Endothelial cell of umbilical vein (primary cell): ENCODE data around the gene PI4K2B. TPM values are rescaled to one million over a fixed set of nuclear protein-coding genes. Genes with fewer than 3 reads are reported as not detected.

ENCODE experiments used
- BruUV-seq: library from RNA; stranded (reverse); fragments of 400-500 nt; replicated peaks from 2 replicates; lab custom pipeline; 2021; lab: Mats Ljungman, UMichigan
- CTCF ChIA-PET: fragments of 300-600, 350-600 bp; sonication (Branson Sonifier 250); formaldehyde crosslinking; loops from one replicate; lab custom pipeline; 2021; ENCODE audit warnings: antibody characterized with exemption, inconsistent platforms; lab: Charles Lee
- POLR2A ChIA-PET: fragments of 300-600, 350-600 bp; sonication (Branson Sonifier 250); formaldehyde crosslinking; loops from one replicate; lab custom pipeline; 2021; ENCODE audit warnings: antibody characterized with exemption, inconsistent platforms; lab: Charles Lee
- DNase-seq: peaks from one replicate; pipeline ENCODE4 v3.0.0-alpha.2; 2011; ENCODE audit warnings: low read depth, low spot score
- FAIRE-seq: peaks from 2 replicates; lab custom pipeline; 2011; peaks lifted over from hg19 to GRCh38; lab: Jason Lieb, UNC
- H2AFZ ChIP-seq: 2 replicates; pipeline ENCODE4 v1.6.0; 2012; ENCODE audit warnings: low read depth, low read length, control low read depth, inconsistent platforms
- H3K27ac ChIP-seq: 2 replicates; pipeline ENCODE4 v1.5.1; 2011; ENCODE audit warnings: low read depth, mild to moderate bottlenecking, control low read depth, low read length, moderate library complexity; ENCODE audit not compliant: insufficient read depth
- H3K27me3 ChIP-seq, 2 experiments: 2 replicates each; pipeline versions ENCODE4 v1.6.0 to v1.6.1; 2011; ENCODE audit warnings: low read length in 2 of 2, mixed read lengths in 1 of 2; ENCODE audit not compliant: control insufficient read depth in 2 of 2, insufficient read depth in 2 of 2
- H3K36me3 ChIP-seq, 2 experiments: 2 replicates in 1 of 2; 3 replicates in 1 of 2; pipeline ENCODE4 v1.5.1; 2011; ENCODE audit warnings: low read length in 2 of 2, mild to moderate bottlenecking in 1 of 2, moderate library complexity in 1 of 2; ENCODE audit not compliant: control insufficient read depth in 2 of 2, insufficient read depth in 2 of 2; ENCODE audit errors: extremely low read depth in 1 of 2
- H3K4me1 ChIP-seq: 3 replicates; pipeline ENCODE4 v1.5.1; 2011; ENCODE audit warnings: mild to moderate bottlenecking, low read length; ENCODE audit not compliant: control insufficient read depth, insufficient read depth; ENCODE audit errors: extremely low read depth
- H3K4me2 ChIP-seq: 2 replicates; pipeline ENCODE4 v1.6.1; 2011; ENCODE audit warnings: low read length, control low read depth, mixed read lengths; ENCODE audit not compliant: insufficient read depth
- H3K4me3 ChIP-seq, 3 experiments: fragments of 200-600 bp in 1 of 3; sonication (generic), shearing (Covaris generic) in 1 of 3; replicated peaks in 1 of 3; 2 replicates each; pipeline ENCODE4 v1.5.1; 2011 to 2016; ENCODE audit warnings: control low read depth in 3 of 3, low read length in 3 of 3, mild to moderate bottlenecking in 2 of 3, inconsistent platforms in 1 of 3, low read depth in 1 of 3, moderate library complexity in 1 of 3; ENCODE audit not compliant: insufficient read depth in 1 of 3
- H3K79me2 ChIP-seq: 2 replicates; pipeline ENCODE4 v1.6.0; 2012; ENCODE audit warnings: low read length, inconsistent platforms; ENCODE audit not compliant: control insufficient read depth, insufficient read depth
- H3K9ac ChIP-seq: replicated peaks from 2 replicates; pipeline ENCODE3; 2011; ENCODE audit warnings: low read length, control low read depth; ENCODE audit not compliant: insufficient read depth; ENCODE audit errors: extremely low read depth
- H3K9me1 ChIP-seq: replicated peaks from 3 replicates; pipeline ENCODE4 v1.6.0; 2011; ENCODE audit warnings: mild to moderate bottlenecking, low read length; ENCODE audit not compliant: control insufficient read depth, insufficient read depth; ENCODE audit errors: extremely low read depth
- H3K9me3 ChIP-seq: replicated peaks from 2 replicates; pipeline ENCODE4 v1.5.1; 2012; ENCODE audit warnings: low read length, inconsistent platforms; ENCODE audit not compliant: control insufficient read depth, insufficient read depth
- H4K20me1 ChIP-seq: replicated peaks from 2 replicates; pipeline ENCODE3; 2011; ENCODE audit warnings: mild to moderate bottlenecking, low read length; ENCODE audit not compliant: control insufficient read depth, insufficient read depth; ENCODE audit errors: extremely low read depth
- CTCF ChIP-seq, 2 donors: IDR thresholded peaks; 1 replicate in 1 of 2; 2 replicates in 1 of 2; pipeline ENCODE4 v1.5.1; 2011; ENCODE audit warnings: low read length in 2 of 2, mild to moderate bottlenecking in 2 of 2, moderate library complexity in 2 of 2, control low read depth in 1 of 2, inconsistent platforms in 1 of 2, low read depth in 1 of 2; ENCODE audit not compliant: insufficient read depth in 1 of 2; ENCODE audit errors: extremely low read depth in 1 of 2
- EZH2 ChIP-seq: IDR thresholded peaks from 2 replicates; pipeline ENCODE4 v1.6.1; 2012; ENCODE audit warnings: borderline replicate concordance, low read depth, mild to moderate bottlenecking, moderate library complexity, low read length, inconsistent platforms; ENCODE audit not compliant: severe bottlenecking
- GATA2 ChIP-seq: IDR thresholded peaks from 2 replicates; pipeline ENCODE4 v1.7.0; 2011; ENCODE audit warnings: low read depth, mild to moderate bottlenecking, moderate library complexity, mixed read lengths, low read length; ENCODE audit not compliant: insufficient read length, insufficient read depth
- MAX ChIP-seq: IDR thresholded peaks from 2 replicates; pipeline ENCODE4 v1.6.1; 2011; ENCODE audit not compliant: insufficient read depth, insufficient read length
- POLR2A ChIP-seq: IDR thresholded peaks from 2 replicates; pipeline ENCODE4 v1.6.1; 2012; ENCODE audit warnings: low read depth, mild to moderate bottlenecking, control low read depth, low read length
- POLR2AphosphoS5 ChIP-seq: IDR thresholded peaks from 2 replicates; pipeline ENCODE4 v1.6.1; 2012; ENCODE audit warnings: low read depth, mild to moderate bottlenecking, control low read depth, low read length, moderate library complexity; ENCODE audit not compliant: insufficient read depth
- dilution Hi-C: fragments of 300-500 bp; cut with MboI; formaldehyde crosslinking; loops from one replicate; pipeline ENCODE4 v1.15.0; 2019; ENCODE audit warnings: low sequenced_read_pairs; ENCODE audit not compliant: extremely low pct_ligation_motif_present
- intact Hi-C: fragments of 100-400 bp; cut with micrococcal nuclease; formaldehyde crosslinking; loops from one replicate; pipeline ENCODE4 v1.10.0; 2022
- polyA plus RNA-seq, 4 experiments: library from polyadenylated mRNA; depleted of rRNA in 3 of 4; stranded (reverse) in 3 of 4; unstranded in 1 of 4; fragments of >200 nt; gene quantifications; 2 replicates each; pipeline versions ENCODE4 v1.2.1 to v1.2.3, GENCODE V29; 2011 to 2012; ENCODE audit warnings: missing spikeins in 1 of 4
- total RNA-seq: library from RNA; stranded (reverse); gene quantifications from 2 replicates; pipeline ENCODE4 v1.2.3, GENCODE V29; 2021

The PI4K2B gene
- total and polyA plus RNA-seq, 2 donors (not counting 3 experiments of a cell fraction or from before 2014, with no cell fraction given) = 3.5 to 19.3 TPM

GRCh38 chr4:25252230-25253070 lies 18.6 kb downstream of the PI4K2B start:
- no peaks in the 10 kb centered on the region for H3K27me3 ChIP-seq
- no peak overlapping the region for H3K9ac ChIP-seq
- peaks cover 0 to 2% of the 10 kb centered on the region in 2 experiments for H3K36me3 ChIP-seq
- dilution Hi-C loops = no loop called here
- intact Hi-C loops = no loop called here
- no peaks in the 10 kb centered on the region for H3K4me1 ChIP-seq
- H2AFZ ChIP-seq = no peak overlapping the region
- CTCF ChIA-PET = interaction anchor here (0.6 to 1.3 kb wide), 4 partner anchors 12 to 67 kb away, joined by 3 to 5 read pairs (median 4); partner anchors contain the start of gene PI4K2B
- POLR2A ChIA-PET = no interaction called here
- peaks cover 4% of the 10 kb centered on the region for H3K79me2 ChIP-seq
- BruUV-seq = no TSS peak
- H3K4me2 ChIP-seq = no peak overlapping the region
- H3K9me3 ChIP-seq = no peaks in the 10 kb centered on the region
- TF ChIP-seq GATA2 (no peak), POLR2AphosphoS5 (no peak), CTCF (IDR thresholded peaks at IDR 0.05; ENCODE audit: extremely low read depth in 1 of 2, insufficient read depth in 1 of 2, low read depth in 1 of 2, low read length in 2 of 2) (no peak), MAX (no peak), POLR2A (no peak), EZH2 (no peak)
- no peak overlapping the region for H3K4me3 ChIP-seq
- no peaks in the 10 kb centered on the region for H3K9me1 ChIP-seq
- H4K20me1 ChIP-seq = no peaks in the 10 kb centered on the region
- FAIRE-seq = no peak
- H3K27ac ChIP-seq = no peak overlapping the region
- no peak for DNase-seq
